H9 (cell line): ENCODE data around the gene CLRN3. TPM values are rescaled to one million over a fixed set of nuclear protein-coding genes. Genes with fewer than 3 reads are reported as not detected.

Experiments used
- DNase-seq: peaks from one replicate; pipeline ENCODE4 v3.0.0-alpha.2; 2017
- H2AFZ ChIP-seq: one replicate; pipeline ENCODE4 v1.6.1; 2013; ENCODE audit warnings: mild to moderate bottlenecking, low read length, control low read depth, moderate library complexity
- H2AK5ac ChIP-seq: 2 replicates; pipeline ENCODE4 v1.6.1; 2013; ENCODE audit warnings: low read length, control low read depth, mixed read lengths; ENCODE audit not compliant: insufficient read length
- H2BK120ac ChIP-seq: one replicate; pipeline ENCODE4 v1.6.1; 2013; ENCODE audit warnings: low read depth, mild to moderate bottlenecking, low read length, control low read depth, inconsistent platforms; ENCODE audit not compliant: poor library complexity, severe bottlenecking
- H2BK12ac ChIP-seq: 2 replicates; pipeline ENCODE4 v1.6.1; 2013; ENCODE audit warnings: low read length, control low read depth, mixed read lengths, low read depth; ENCODE audit not compliant: insufficient read length
- H2BK15ac ChIP-seq: 2 replicates; pipeline ENCODE4 v1.6.1; 2013; ENCODE audit warnings: low read depth, low read length, control low read depth
- H2BK20ac ChIP-seq: one replicate; pipeline ENCODE4 v1.6.1; 2013; ENCODE audit warnings: low read depth, mild to moderate bottlenecking, low read length, control low read depth, inconsistent platforms; ENCODE audit not compliant: poor library complexity, severe bottlenecking
- H2BK5ac ChIP-seq: 2 replicates; pipeline ENCODE4 v1.6.1; 2013; ENCODE audit warnings: low read length, control low read depth, mixed read lengths; ENCODE audit not compliant: insufficient read length
- H3K14ac ChIP-seq: 2 replicates; pipeline ENCODE4 v1.6.1; 2013; ENCODE audit warnings: low read length, control low read depth; ENCODE audit not compliant: insufficient read depth
- H3K18ac ChIP-seq: 2 replicates; pipeline ENCODE4 v1.6.1; 2013; ENCODE audit warnings: low read depth, mild to moderate bottlenecking, mixed read lengths, low read length, control low read depth; ENCODE audit not compliant: insufficient read length
- H3K23ac ChIP-seq: 2 replicates; pipeline ENCODE4 v1.6.1; 2013; ENCODE audit warnings: low read length, control low read depth, mixed read lengths, low read depth; ENCODE audit not compliant: insufficient read length
- H3K23me2 ChIP-seq: 2 replicates; pipeline ENCODE4 v1.6.1; 2013; ENCODE audit warnings: low read depth, mild to moderate bottlenecking, mixed read lengths, low read length, control low read depth; ENCODE audit not compliant: insufficient read length, poor library complexity, severe bottlenecking
- H3K27ac ChIP-seq: 2 replicates; pipeline ENCODE4 v1.5.1; 2013; ENCODE audit warnings: low read length, control low read depth, mixed read lengths, low read depth; ENCODE audit not compliant: insufficient read length
- H3K27me3 ChIP-seq: 2 replicates; pipeline ENCODE4 v1.6.1; 2013; ENCODE audit warnings: low read length, control low read depth, inconsistent platforms; ENCODE audit not compliant: insufficient read depth
- H3K4ac ChIP-seq: 2 replicates; pipeline ENCODE4 v1.6.1; 2013; ENCODE audit warnings: low read depth, mild to moderate bottlenecking, control low read depth, inconsistent platforms, low read length, moderate library complexity
- H3K4me1 ChIP-seq: 2 replicates; pipeline ENCODE4 v1.6.1; 2013; ENCODE audit warnings: low read length, control low read depth, inconsistent platforms; ENCODE audit not compliant: insufficient read depth
- H3K4me2 ChIP-seq: 2 replicates; pipeline ENCODE4 v1.6.1; 2013; ENCODE audit warnings: low read length, control low read depth, mixed read lengths; ENCODE audit not compliant: insufficient read length, insufficient read depth
- H3K56ac ChIP-seq: 2 replicates; pipeline ENCODE4 v1.6.1; 2013; ENCODE audit warnings: low read depth, mild to moderate bottlenecking, mixed read lengths, low read length, control low read depth; ENCODE audit not compliant: insufficient read length
- H3K79me1 ChIP-seq: 2 replicates; pipeline ENCODE4 v1.6.1; 2013; ENCODE audit warnings: low read depth, mild to moderate bottlenecking, moderate library complexity, low read length, control low read depth, inconsistent platforms; ENCODE audit not compliant: insufficient read depth, poor library complexity, severe bottlenecking
- H3K79me2 ChIP-seq: 2 replicates; pipeline ENCODE4 v1.6.1; 2013; ENCODE audit warnings: low read length, control low read depth, inconsistent platforms; ENCODE audit not compliant: insufficient read depth
- H3K9ac ChIP-seq: 2 replicates; pipeline ENCODE4 v1.6.1; 2013; ENCODE audit warnings: low read length, control low read depth, mixed read lengths; ENCODE audit not compliant: insufficient read length; ENCODE audit errors: extremely low read depth
- H3K9me3 ChIP-seq: one replicate; pipeline ENCODE4 v1.6.1; 2013; ENCODE audit warnings: low read depth, low read length, inconsistent platforms; ENCODE audit not compliant: control insufficient read depth
- H3T11ph ChIP-seq: one replicate; pipeline ENCODE4 v1.6.1; 2013; ENCODE audit warnings: mild to moderate bottlenecking, low read length, control low read depth, inconsistent platforms
- H4K20me1 ChIP-seq: one replicate; pipeline ENCODE4 v1.6.1; 2013; ENCODE audit not compliant: control insufficient read depth, insufficient read length, insufficient read depth
- H4K5ac ChIP-seq: 2 replicates; pipeline ENCODE4 v1.6.1; 2013; ENCODE audit warnings: low read depth, mild to moderate bottlenecking, mixed read lengths, low read length, control low read depth; ENCODE audit not compliant: insufficient read length
- H4K8ac ChIP-seq: replicated peaks from 2 replicates; pipeline ENCODE4 v1.6.1; 2013; ENCODE audit warnings: low read length, control low read depth, mixed read lengths, low read depth; ENCODE audit not compliant: insufficient read length
- H4K91ac ChIP-seq: 2 replicates; pipeline ENCODE4 v1.6.1; 2013; ENCODE audit warnings: low read depth, mild to moderate bottlenecking, moderate library complexity, mixed read lengths, low read length, control low read depth; ENCODE audit not compliant: insufficient read length
- H3K27ac Mint-ChIP-seq, 3 experiments: 2 replicates in 2 of 3; 3 replicates in 1 of 3; pipeline ENCODE4 v1.8.0; 2020 to 2021; ENCODE audit warnings: mixed read lengths in 3 of 3, mild to moderate bottlenecking in 1 of 3, moderate library complexity in 1 of 3
- H3K27me3 Mint-ChIP-seq: 2 replicates; pipeline ENCODE4 v1.8.0; 2021; ENCODE audit warnings: low read depth, mild to moderate bottlenecking, moderate library complexity, mixed read lengths
- H3K36me3 Mint-ChIP-seq, 3 experiments: 2 replicates in 2 of 3; 3 replicates in 1 of 3; pipeline ENCODE4 v1.8.0; 2020 to 2021; ENCODE audit warnings: low read depth in 3 of 3, mixed read lengths in 3 of 3; ENCODE audit not compliant: insufficient read depth in 1 of 3
- H3K4me1 Mint-ChIP-seq, 2 experiments: 2 replicates each; pipeline ENCODE4 v1.8.0; 2020; ENCODE audit warnings: mixed read lengths in 2 of 2
- H3K4me3 Mint-ChIP-seq, 2 experiments: 2 replicates in 1 of 2; 3 replicates in 1 of 2; pipeline ENCODE4 v1.8.0; 2020 to 2021; ENCODE audit warnings: mild to moderate bottlenecking in 2 of 2, mixed read lengths in 2 of 2, moderate library complexity in 1 of 2
- H3K9me3 Mint-ChIP-seq, 2 experiments: 2 replicates in 1 of 2; 3 replicates in 1 of 2; pipeline ENCODE4 v1.8.0; 2020; ENCODE audit warnings: mild to moderate bottlenecking in 2 of 2, mixed read lengths in 2 of 2, moderate library complexity in 1 of 2
- WGBS: extraction: QIAGEN DNeasy Blood & Tissue Kit; methylation state at CpG from one replicate; pipeline ENCODE4 v1.1.7; 2013; ENCODE audit warnings: missing lambda C conversion rate, low lambda C conversion rate, mixed read lengths; ENCODE audit not compliant: insufficient read length; ENCODE audit errors: extremely low coverage; 5-methylcytosine and 5-hydroxymethylcytosine counted together
- total RNA-seq: library from RNA; stranded (reverse); gene quantifications from 2 replicates; pipeline ENCODE4 v1.2.1, GENCODE V29; 2021
- TF ChIP-seq, protein P1 (sequence below): fragments of 200-600 bp; sonication (generic); conservative IDR thresholded peaks from 3 replicates; pipeline ENCODE4 v1.8.0; 2021; ENCODE audit warnings: antibody characterized with exemption, mild to moderate bottlenecking

The CLRN3 gene
- total RNA-seq, 1 experiment from 2014 or later, result not detected

DNA sequence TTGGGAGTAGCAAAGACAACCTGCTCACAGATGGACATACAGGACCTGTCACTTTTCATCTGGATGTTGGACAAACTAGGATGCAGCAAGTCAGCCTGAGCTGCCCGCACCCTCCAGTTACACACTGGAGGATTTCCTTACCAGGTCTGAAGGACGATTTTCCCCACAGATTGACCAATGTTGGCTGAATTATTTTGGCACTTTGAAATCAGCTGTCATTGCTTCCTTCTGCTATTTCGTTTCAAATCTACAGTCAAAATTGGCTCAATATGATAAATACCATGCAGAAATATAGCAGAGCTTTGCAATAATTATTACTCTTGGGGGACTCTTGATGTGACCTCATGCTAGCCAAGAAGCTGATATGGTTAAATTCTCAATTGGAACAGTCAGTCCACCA lies 2.5 kb downstream of the CLRN3 start:
- no peaks in the 10 kb centered on the region for H3K9me3 ChIP-seq
- Mint-ChIP-seq H3K4me3 (no peak overlapping the region), H3K36me3 (no peaks in the 10 kb centered on the region), H3K4me1 (peaks cover 1 to 3% of the 10 kb centered on the region in 2 experiments; a peak in 3 of 4 replicates), H3K27ac (no peak overlapping the region), H3K9me3 (no peaks in the 10 kb centered on the region), H3K27me3 (peaks cover 4% of the 10 kb centered on the region; the same call in 1 of the 2 replicates)
- no peak overlapping the region for H3K4ac ChIP-seq
- H4K5ac ChIP-seq, result no peak overlapping the region
- no peak overlapping the region for H2AK5ac ChIP-seq
- H3K27me3 ChIP-seq, result no peaks in the 10 kb centered on the region
- no peaks in the 10 kb centered on the region for H3K79me2 ChIP-seq
- no peak overlapping the region for H3K18ac ChIP-seq
- no peaks in the 10 kb centered on the region for H3K4me1 ChIP-seq
- no peak overlapping the region for H3K23ac ChIP-seq
- H4K20me1 ChIP-seq, result no peaks in the 10 kb centered on the region
- no peak overlapping the region for H3T11ph ChIP-seq
- no peak overlapping the region for H4K91ac ChIP-seq
- TF ChIP-seq, protein P1, sequence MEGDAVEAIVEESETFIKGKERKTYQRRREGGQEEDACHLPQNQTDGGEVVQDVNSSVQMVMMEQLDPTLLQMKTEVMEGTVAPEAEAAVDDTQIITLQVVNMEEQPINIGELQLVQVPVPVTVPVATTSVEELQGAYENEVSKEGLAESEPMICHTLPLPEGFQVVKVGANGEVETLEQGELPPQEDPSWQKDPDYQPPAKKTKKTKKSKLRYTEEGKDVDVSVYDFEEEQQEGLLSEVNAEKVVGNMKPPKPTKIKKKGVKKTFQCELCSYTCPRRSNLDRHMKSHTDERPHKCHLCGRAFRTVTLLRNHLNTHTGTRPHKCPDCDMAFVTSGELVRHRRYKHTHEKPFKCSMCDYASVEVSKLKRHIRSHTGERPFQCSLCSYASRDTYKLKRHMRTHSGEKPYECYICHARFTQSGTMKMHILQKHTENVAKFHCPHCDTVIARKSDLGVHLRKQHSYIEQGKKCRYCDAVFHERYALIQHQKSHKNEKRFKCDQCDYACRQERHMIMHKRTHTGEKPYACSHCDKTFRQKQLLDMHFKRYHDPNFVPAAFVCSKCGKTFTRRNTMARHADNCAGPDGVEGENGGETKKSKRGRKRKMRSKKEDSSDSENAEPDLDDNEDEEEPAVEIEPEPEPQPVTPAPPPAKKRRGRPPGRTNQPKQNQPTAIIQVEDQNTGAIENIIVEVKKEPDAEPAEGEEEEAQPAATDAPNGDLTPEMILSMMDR, result no peak
- no peak overlapping the region for H2BK20ac ChIP-seq
- H2AFZ ChIP-seq, result no peak overlapping the region
- no peaks in the 10 kb centered on the region for H3K79me1 ChIP-seq
- H2BK15ac ChIP-seq, result no peak overlapping the region
- H2BK12ac ChIP-seq, result no peak overlapping the region
- DNase-seq, result no peak
- no peaks in the 10 kb centered on the region for H3K23me2 ChIP-seq
- H3K4me2 ChIP-seq, result no peak overlapping the region
- no peak overlapping the region for H3K27ac ChIP-seq
- no peak overlapping the region for H3K14ac ChIP-seq
- no peak overlapping the region for H3K56ac ChIP-seq
- no peak overlapping the region for H3K9ac ChIP-seq
- no peak overlapping the region for H4K8ac ChIP-seq
- no peak overlapping the region for H2BK5ac ChIP-seq
- WGBS, result no CpG with 5 or more reads among the region's 3 CpGs
- H2BK120ac ChIP-seq, result no peak overlapping the region
